Transverse colon (tissue), 4 donors: ENCODE results near the gene ZC3H13.

Experiments
- POLR2AphosphoS5 ChIP-seq, 3 donors: sonication (generic); formaldehyde crosslinking; IDR thresholded peaks; one replicate each; pipeline ENCODE4 v1.6.1; 2016; ENCODE audit warnings: antibody characterized with exemption in 3 of 3
- TF ChIP-seq, protein P1 (sequence below), 5 experiments: fragments of 200-600 bp in 3 of 5; fragments of 450-650 bp in 2 of 5; sonication (generic) in 3 of 5; IDR thresholded peaks; 1 replicate in 2 of 5; 2 replicates in 3 of 5; pipeline ENCODE4 v1.5.1; 2016 to 2017; ENCODE audit warnings: antibody characterized with exemption in 5 of 5, inconsistent platforms in 3 of 5, mild to moderate bottlenecking in 2 of 5, moderate library complexity in 1 of 5

DNA sequence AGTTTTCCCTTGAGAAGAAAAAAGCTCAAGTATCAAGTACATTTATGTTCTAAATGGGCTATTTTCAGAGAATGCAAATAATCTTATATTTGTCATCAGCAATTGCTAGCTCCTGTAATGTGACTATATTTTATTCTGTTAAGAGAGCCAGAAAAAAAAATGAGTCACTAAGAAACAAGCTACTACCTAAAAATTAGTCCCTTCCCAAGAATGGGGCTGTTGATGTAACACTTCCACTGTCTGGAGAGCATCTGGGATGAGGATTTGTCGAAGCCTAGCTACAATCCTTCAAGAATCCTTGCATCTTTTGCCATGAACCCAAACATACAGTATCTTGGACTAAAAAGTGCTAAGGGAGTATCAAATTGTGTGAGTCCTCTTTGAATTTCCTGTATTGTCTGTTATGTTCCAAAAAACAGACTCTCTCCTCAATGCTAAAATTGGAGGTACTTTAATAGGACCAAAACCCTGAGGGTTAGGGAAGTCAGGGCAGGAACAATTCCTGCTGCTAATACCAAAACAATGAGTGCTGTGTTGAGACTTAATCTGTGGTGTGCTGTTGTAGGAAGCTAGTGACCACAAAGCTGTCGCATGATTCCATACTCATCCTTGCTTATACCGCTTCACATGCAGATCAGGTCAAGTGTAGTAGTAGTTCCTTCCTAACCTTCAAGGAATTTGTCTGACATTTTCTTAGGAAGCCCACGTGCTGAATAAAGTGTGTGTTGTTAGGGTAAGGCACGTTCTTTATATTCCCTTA, 4.9 kb upstream of the ZC3H13 start:
- TF ChIP-seq, protein P1, sequence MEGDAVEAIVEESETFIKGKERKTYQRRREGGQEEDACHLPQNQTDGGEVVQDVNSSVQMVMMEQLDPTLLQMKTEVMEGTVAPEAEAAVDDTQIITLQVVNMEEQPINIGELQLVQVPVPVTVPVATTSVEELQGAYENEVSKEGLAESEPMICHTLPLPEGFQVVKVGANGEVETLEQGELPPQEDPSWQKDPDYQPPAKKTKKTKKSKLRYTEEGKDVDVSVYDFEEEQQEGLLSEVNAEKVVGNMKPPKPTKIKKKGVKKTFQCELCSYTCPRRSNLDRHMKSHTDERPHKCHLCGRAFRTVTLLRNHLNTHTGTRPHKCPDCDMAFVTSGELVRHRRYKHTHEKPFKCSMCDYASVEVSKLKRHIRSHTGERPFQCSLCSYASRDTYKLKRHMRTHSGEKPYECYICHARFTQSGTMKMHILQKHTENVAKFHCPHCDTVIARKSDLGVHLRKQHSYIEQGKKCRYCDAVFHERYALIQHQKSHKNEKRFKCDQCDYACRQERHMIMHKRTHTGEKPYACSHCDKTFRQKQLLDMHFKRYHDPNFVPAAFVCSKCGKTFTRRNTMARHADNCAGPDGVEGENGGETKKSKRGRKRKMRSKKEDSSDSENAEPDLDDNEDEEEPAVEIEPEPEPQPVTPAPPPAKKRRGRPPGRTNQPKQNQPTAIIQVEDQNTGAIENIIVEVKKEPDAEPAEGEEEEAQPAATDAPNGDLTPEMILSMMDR (IDR thresholded peaks at IDR 0.05) = no peak
- TF ChIP-seq POLR2AphosphoS5 (IDR thresholded peaks at IDR 0.05) = no peak
